ENCODE results near the gene SPANXA2.

- TF ChIP-seq CTCF (IDR thresholded peaks at IDR 0.05), result no peak
- TF ChIP-seq POLR2AphosphoS5 (IDR thresholded peaks at IDR 0.05; ENCODE audit: low read depth, low read length), result no peak
Observed at GRCh38 chrX:141609111-141609510, 19.6 kb downstream of the SPANXA2 start.
